ENCODE measurements around the gene CHRNB4.

The CHRNB4 gene

DNA sequence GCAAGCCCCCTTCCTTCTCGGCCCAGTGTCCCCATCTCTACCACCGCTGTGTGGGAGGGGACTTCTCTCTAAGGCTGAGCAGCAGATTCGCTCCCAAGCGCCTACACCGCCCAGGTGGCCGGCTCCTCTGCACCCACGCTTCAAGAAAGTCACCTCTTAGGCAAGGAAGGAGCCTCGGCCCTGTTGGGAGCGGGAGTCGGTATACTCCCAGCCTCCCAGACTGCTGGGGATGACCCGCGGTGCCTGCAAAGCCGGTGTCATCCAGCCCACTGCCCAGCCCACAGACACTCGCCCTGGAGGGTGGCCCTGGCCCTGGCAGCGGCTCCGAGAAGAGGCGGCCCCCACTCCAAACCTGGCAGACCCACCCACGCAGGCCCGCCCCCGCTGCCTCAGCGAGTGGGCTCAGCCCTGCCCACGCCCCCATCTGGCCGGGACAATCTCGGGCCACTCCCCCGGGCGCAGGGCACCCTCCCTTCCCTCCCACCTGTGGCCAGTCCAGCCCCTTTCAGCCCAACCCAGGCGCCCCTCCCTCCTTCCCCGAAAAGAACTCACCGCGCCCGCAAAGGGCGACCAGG is 396 bp downstream of the CHRNB4 start:
- no peaks in the 10 kb centered on the region for H3K9me3 Mint-ChIP-seq
- H3K4me1 Mint-ChIP-seq: peaks cover 18% of the 10 kb centered on the region
- peak overlapping the region; percentile 77 to 89 (median 80) for H3K4me3 Mint-ChIP-seq
- TF ChIP-seq, protein P1, sequence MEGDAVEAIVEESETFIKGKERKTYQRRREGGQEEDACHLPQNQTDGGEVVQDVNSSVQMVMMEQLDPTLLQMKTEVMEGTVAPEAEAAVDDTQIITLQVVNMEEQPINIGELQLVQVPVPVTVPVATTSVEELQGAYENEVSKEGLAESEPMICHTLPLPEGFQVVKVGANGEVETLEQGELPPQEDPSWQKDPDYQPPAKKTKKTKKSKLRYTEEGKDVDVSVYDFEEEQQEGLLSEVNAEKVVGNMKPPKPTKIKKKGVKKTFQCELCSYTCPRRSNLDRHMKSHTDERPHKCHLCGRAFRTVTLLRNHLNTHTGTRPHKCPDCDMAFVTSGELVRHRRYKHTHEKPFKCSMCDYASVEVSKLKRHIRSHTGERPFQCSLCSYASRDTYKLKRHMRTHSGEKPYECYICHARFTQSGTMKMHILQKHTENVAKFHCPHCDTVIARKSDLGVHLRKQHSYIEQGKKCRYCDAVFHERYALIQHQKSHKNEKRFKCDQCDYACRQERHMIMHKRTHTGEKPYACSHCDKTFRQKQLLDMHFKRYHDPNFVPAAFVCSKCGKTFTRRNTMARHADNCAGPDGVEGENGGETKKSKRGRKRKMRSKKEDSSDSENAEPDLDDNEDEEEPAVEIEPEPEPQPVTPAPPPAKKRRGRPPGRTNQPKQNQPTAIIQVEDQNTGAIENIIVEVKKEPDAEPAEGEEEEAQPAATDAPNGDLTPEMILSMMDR (IDR thresholded peaks at IDR 0.05; ENCODE audit: unreplicated experiment in 3 of 3): no peak
- no peaks in the 10 kb centered on the region for H3K36me3 Mint-ChIP-seq (ENCODE audit: low read depth)
- no peak overlapping the region for H3K27ac Mint-ChIP-seq
- H3K27me3 Mint-ChIP-seq (ENCODE audit: low read depth): peaks cover 3% of the 10 kb centered on the region

DNA sequence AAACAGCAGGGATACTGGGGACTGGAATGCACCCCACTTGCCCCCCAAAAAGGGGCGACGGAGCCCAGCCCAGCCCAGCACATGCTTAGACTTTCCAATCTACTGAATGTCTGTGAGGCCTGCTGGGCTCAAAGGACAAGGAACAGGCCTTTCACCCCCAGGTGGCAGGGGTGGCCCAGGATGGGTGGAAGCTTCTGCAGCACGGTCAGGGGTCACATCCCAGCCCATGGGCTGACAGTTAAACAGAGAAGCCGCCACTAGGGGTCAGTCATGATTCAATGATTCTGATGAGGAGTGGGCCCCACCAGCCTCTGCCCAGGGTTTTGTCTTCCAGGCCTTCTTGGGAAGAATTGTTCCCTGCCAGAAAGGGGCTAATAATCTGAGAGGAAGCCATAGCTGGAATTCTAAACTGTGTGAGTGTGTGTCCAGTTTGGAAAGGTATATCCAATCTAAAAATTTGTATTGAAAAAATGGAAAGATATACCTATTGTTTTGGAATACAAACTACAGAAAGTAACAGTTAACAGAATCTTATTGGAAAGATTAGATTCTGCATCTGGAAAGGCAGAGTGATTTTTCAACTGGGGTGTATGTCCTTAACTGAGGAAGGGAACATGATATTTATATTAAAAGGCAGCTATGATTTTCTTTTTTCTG is 2.2 kb downstream of the CHRNB4 start:
- TF ChIP-seq, protein P1 (IDR thresholded peaks at IDR 0.05; ENCODE audit: unreplicated experiment in 3 of 3): peak; percentile 67 to 78 (median 75)
- Mint-ChIP-seq H3K9me3 (peaks cover 2% of the 10 kb centered on the region), H3K4me3 (peak overlapping the region; percentile 65 to 77 (median 72)), H3K27me3 (ENCODE audit: low read depth) (peaks cover 3% of the 10 kb centered on the region), H3K36me3 (ENCODE audit: low read depth) (peaks cover 4% of the 10 kb centered on the region), H3K4me1 (peaks cover 18% of the 10 kb centered on the region), H3K27ac (peak overlapping the region; percentile 55 to 68 (median 65))

- H3K4me3 Mint-ChIP-seq: no peak overlapping the region
- TF ChIP-seq, protein P1 (IDR thresholded peaks at IDR 0.05; ENCODE audit: unreplicated experiment in 3 of 3): no peak
- peaks cover 3% of the 10 kb centered on the region for H3K27me3 Mint-ChIP-seq (ENCODE audit: low read depth)
- peaks cover 2% of the 10 kb centered on the region for H3K9me3 Mint-ChIP-seq
- H3K27ac Mint-ChIP-seq: no peak overlapping the region
- peaks cover 18% of the 10 kb centered on the region for H3K4me1 Mint-ChIP-seq
- peaks cover 12% of the 10 kb centered on the region for H3K36me3 Mint-ChIP-seq (ENCODE audit: low read depth)
These were observed 3.1 kb downstream of the CHRNB4 start for GRCh38 chr15:78637776-78638435.

GRCh38 chr15:78636378-78636859 is 4.6 kb downstream of the CHRNB4 start:
- no peak overlapping the region for H3K4me3 Mint-ChIP-seq
- peaks cover 8% of the 10 kb centered on the region for H3K4me1 Mint-ChIP-seq

DNA sequence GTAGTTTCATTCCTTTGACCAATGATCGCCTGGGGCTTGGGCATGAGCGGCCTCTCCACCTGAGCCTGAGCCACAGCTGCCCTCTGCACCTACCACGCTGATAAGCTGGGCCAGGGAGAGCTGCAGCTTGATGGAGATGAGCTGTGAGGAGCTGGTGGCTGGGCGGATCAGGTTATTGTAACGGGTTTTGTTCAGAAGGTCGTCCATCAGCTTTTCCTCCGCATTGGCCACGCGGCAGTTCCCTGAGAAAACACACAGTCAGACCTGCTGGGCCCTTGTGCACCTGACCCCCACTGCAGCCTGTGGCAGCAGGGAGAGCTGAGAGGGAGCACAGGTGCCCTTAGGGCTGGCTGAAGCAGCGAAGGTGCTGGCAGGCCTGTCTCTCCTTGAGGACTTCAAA is 5.7 kb downstream of the CHRNB4 start:
- H3K4me1 Mint-ChIP-seq: peaks cover 5% of the 10 kb centered on the region
- H3K36me3 Mint-ChIP-seq (ENCODE audit: low read depth): peaks cover 26% of the 10 kb centered on the region
- peaks cover 6% of the 10 kb centered on the region for H3K9me3 Mint-ChIP-seq
- peaks cover 3% of the 10 kb centered on the region for H3K27me3 Mint-ChIP-seq (ENCODE audit: low read depth)
- TF ChIP-seq, protein P1 (IDR thresholded peaks at IDR 0.05; ENCODE audit: unreplicated experiment in 3 of 3): no peak
- no peak overlapping the region for H3K4me3 Mint-ChIP-seq
- no peak overlapping the region for H3K27ac Mint-ChIP-seq

More at GRCh38 chr15:78636378-78636859, 4.6 kb downstream of the CHRNB4 start:
- Mint-ChIP-seq H3K9me3 (peaks cover 6% of the 10 kb centered on the region), H3K27me3 (ENCODE audit: low read depth) (peaks cover 3% of the 10 kb centered on the region), H3K27ac (no peak overlapping the region), H3K36me3 (ENCODE audit: low read depth) (peaks cover 25% of the 10 kb centered on the region)
- TF ChIP-seq, protein P1 (IDR thresholded peaks at IDR 0.05; ENCODE audit: unreplicated experiment in 3 of 3): no peak

Data from nephron (organoid).